ENCODE results near the gene CYP4X1. TPM values are rescaled to one million over a fixed set of nuclear protein-coding genes. Genes with fewer than 3 reads are reported as not detected.
"Not testable (repeated sequence)": the region's sequence is repeated elsewhere in the genome, so short reads cannot be mapped to it uniquely, and the experiment has no call there.

Gene CYP4X1
- total RNA-seq, result 1 to 10 TPM in 1 of 2 donors, under 1 TPM in 1; 0.57 to 1.7 TPM

GRCh38 chr1:47023268-47024140, at the start of gene CYP4X1:
Gene CYP4X1 (plus strand): TSS chr1:47023669. CDS start chr1:47023818, 149 bp downstream.
- H3K9me3 ChIP-seq, result no peaks in the 10 kb centered on the region
- intact Hi-C loops (cut with DNase I), result no loop called here
- peaks cover 7% of the 10 kb centered on the region for H3K27me3 ChIP-seq
- peak within 1 kb of the TSS; percentile 38 for H3K4me3 ChIP-seq
- peak; percentile 27 for DNase-seq
- H3K36me3 ChIP-seq, result no peaks in the 10 kb centered on the region
- H3K9ac ChIP-seq (ENCODE audit: low read depth in 2 of 2, low read length in 2 of 2), result no peak within 1 kb of the TSS
- no peak within 1 kb of the TSS for H3K27ac ChIP-seq
- no peak for TF ChIP-seq CTCF (IDR thresholded peaks at IDR 0.05)
- no peaks in the 10 kb centered on the region for H3K4me1 ChIP-seq

GRCh38 chr1:46983166-46983829, 40.2 kb upstream of the CYP4X1 start:
- H3K4me3 ChIP-seq, result no peak overlapping the region
- intact Hi-C loops (cut with DNase I), result no loop called here
- H3K9ac ChIP-seq (ENCODE audit: low read depth in 2 of 2, low read length in 2 of 2), result no peak overlapping the region
- DNase-seq, result no peak
- H3K4me1 ChIP-seq, result no peaks in the 10 kb centered on the region
- H3K36me3 ChIP-seq, result no peaks in the 10 kb centered on the region
- H3K9me3 ChIP-seq, result no peaks in the 10 kb centered on the region
- H3K27me3 ChIP-seq, result no peaks in the 10 kb centered on the region
- H3K27ac ChIP-seq, result no peak overlapping the region
- TF ChIP-seq CTCF (IDR thresholded peaks at IDR 0.05), result no peak

GRCh38 chr1:46983830-46984586, 39.5 kb upstream of the CYP4X1 start:
- Histone ChIP-seq H3K9me3 (no peaks in the 10 kb centered on the region), H3K9ac (ENCODE audit: low read depth in 2 of 2, low read length in 2 of 2) (no peak overlapping the region), H3K27me3 (no peaks in the 10 kb centered on the region), H3K4me3 (no peak overlapping the region), H3K36me3 (no peaks in the 10 kb centered on the region), H3K27ac (no peak overlapping the region), H3K4me1 (no peaks in the 10 kb centered on the region)
- no peak for TF ChIP-seq CTCF (IDR thresholded peaks at IDR 0.05)
- no peak for DNase-seq
- intact Hi-C loops (cut with DNase I), result no loop called here

GRCh38 chr1:46990541-46990940, 32.9 kb upstream of the CYP4X1 start:
- H3K4me3 ChIP-seq; H3K36me3 ChIP-seq; DNase-seq; H3K27ac ChIP-seq; H3K9ac ChIP-seq (ENCODE audit: low read depth in 2 of 2, low read length in 2 of 2); H3K27me3 ChIP-seq; H3K4me1 ChIP-seq; H3K9me3 ChIP-seq: not testable (repeated sequence)
- intact Hi-C loops (cut with DNase I), result loop anchor here (10.0 kb wide), 1 partner anchor 246 kb away; no protein-coding TSS in a partner anchor

GRCh38 chr1:46991083-46991923, 32.2 kb upstream of the CYP4X1 start:
- TF ChIP-seq CTCF (IDR thresholded peaks at IDR 0.05), result no peak
- no peak overlapping the region for H3K9ac ChIP-seq (ENCODE audit: low read depth in 2 of 2, low read length in 2 of 2)
- H3K9me3 ChIP-seq, result no peaks in the 10 kb centered on the region
- no peaks in the 10 kb centered on the region for H3K4me1 ChIP-seq
- H3K36me3 ChIP-seq, result no peaks in the 10 kb centered on the region
- H3K27ac ChIP-seq, result no peak overlapping the region
- H3K4me3 ChIP-seq, result no peak overlapping the region
- intact Hi-C loops (cut with DNase I), result loop anchor here (10.0 kb wide), 1 partner anchor 247 kb away; no protein-coding TSS in a partner anchor
- H3K27me3 ChIP-seq, result no peaks in the 10 kb centered on the region
- no peak for DNase-seq

Measured in colonic mucosa (tissue), 4 donors.